Lower leg skin (tissue), 3 donors: ENCODE data around the gene LMO1.

Experiments used
- CTCF ChIP-seq, 3 donors: fragments of 450-650 bp; IDR thresholded peaks; one replicate each; pipeline ENCODE4 v1.5.1; 2016; ENCODE audit warnings: antibody characterized with exemption in 3 of 3, mild to moderate bottlenecking in 3 of 3, moderate library complexity in 2 of 3
- POLR2A ChIP-seq, 2 donors: fragments of 450-650 bp; IDR thresholded peaks; one replicate each; pipeline ENCODE4 v1.6.1; 2016 to 2017; ENCODE audit warnings: antibody characterized with exemption in 2 of 2, mild to moderate bottlenecking in 1 of 2, moderate library complexity in 1 of 2

- TF ChIP-seq POLR2A (IDR thresholded peaks at IDR 0.05) (no peak), CTCF (IDR thresholded peaks at IDR 0.05) (no peak)
These were observed 29.3 kb downstream of the LMO1 start for GRCh38 chr11:8234425-8234821.
